ENCODE measurements around the gene KCNA4. TPM values are rescaled to one million over a fixed set of nuclear protein-coding genes. Genes with fewer than 3 reads are reported as not detected.

KCNA4 gene
- total and polyA plus RNA-seq, 7 donors, result not detected

GRCh38 chr11:30025396-30026139 lies 8.7 kb upstream of the KCNA4 start:
- ATAC-seq, result no peak
- no peak for TF ChIP-seq CTCF (IDR thresholded peaks at IDR 0.05)
- Histone ChIP-seq H3K4me3 (no peak overlapping the region), H3K27ac (no peak overlapping the region), H3K9me3 (no peaks in the 10 kb centered on the region), H3K4me1 (no peaks in the 10 kb centered on the region), H3K27me3 (ENCODE audit: insufficient read depth in 3 of 3, low read length in 2 of 3) (peaks cover 0 to 4% (median 2%) of the 10 kb centered on the region in 3 donors), H3K36me3 (ENCODE audit: insufficient read depth in 1 of 2, low read depth in 1 of 2) (no peaks in the 10 kb centered on the region)
- intact Hi-C loops (cut with DNase I), result no loop called here
- WGBS, 3 donors, result 13 to 14% (median 14%) methylated on average over 6 of the region's 6 CpGs
- no peak for DNase-seq

- 31 to 36% (median 34%) methylated on average over 2 of the region's 2 CpGs for whole genome bisulfite sequencing, 3 donors
Observed at GRCh38 chr11:30023074-30023473, 6.2 kb upstream of the KCNA4 start.

GRCh38 chr11:30019481-30019880 lies 2.7 kb upstream of the KCNA4 start:
- no peak for TF ChIP-seq CTCF (IDR thresholded peaks at IDR 0.05)
- DNase-seq (no peak), ATAC-seq (no peak)
- no peak overlapping the region for H3K27ac ChIP-seq
- no peaks in the 10 kb centered on the region for H3K4me1 ChIP-seq
- H3K27me3 ChIP-seq (ENCODE audit: insufficient read depth in 3 of 3, low read length in 2 of 3), result peaks cover 0 to 36% (median 22%) of the 10 kb centered on the region in 3 donors
- H3K9me3 ChIP-seq, result no peaks in the 10 kb centered on the region
- intact Hi-C loops (cut with DNase I), result no loop called here
- no peaks in the 10 kb centered on the region for H3K36me3 ChIP-seq (ENCODE audit: insufficient read depth in 1 of 2, low read depth in 1 of 2)
- 41 to 46% (median 44%) methylated on average over 3 of the region's 3 CpGs for WGBS, 3 donors
- no peak overlapping the region for H3K4me3 ChIP-seq

More at GRCh38 chr11:30023074-30023473, 6.2 kb upstream of the KCNA4 start:
- H3K4me3 ChIP-seq, result no peak overlapping the region
- TF ChIP-seq CTCF (IDR thresholded peaks at IDR 0.05), result no peak
- no peaks in the 10 kb centered on the region for H3K4me1 ChIP-seq
- intact Hi-C loops (cut with DNase I), result no loop called here
- no peak overlapping the region for H3K27ac ChIP-seq
- H3K9me3 ChIP-seq, result no peaks in the 10 kb centered on the region
- peaks cover 0 to 9% (median 2%) of the 10 kb centered on the region in 3 donors for H3K27me3 ChIP-seq (ENCODE audit: insufficient read depth in 3 of 3, low read length in 2 of 3)
- no peak for DNase-seq
- H3K36me3 ChIP-seq (ENCODE audit: insufficient read depth in 1 of 2, low read depth in 1 of 2), result no peaks in the 10 kb centered on the region
- no peak for ATAC-seq

- intact Hi-C loops (cut with DNase I), result no loop called here
- no peaks in the 10 kb centered on the region for H3K36me3 ChIP-seq (ENCODE audit: insufficient read depth in 1 of 2, low read depth in 1 of 2)
- H3K27ac ChIP-seq, result no peak overlapping the region
- no peak for TF ChIP-seq CTCF (IDR thresholded peaks at IDR 0.05)
- H3K4me1 ChIP-seq, result no peaks in the 10 kb centered on the region
- no peak overlapping the region for H3K4me3 ChIP-seq
- WGBS, 3 donors, result 6 to 13% (median 8%) methylated on average over 21 of the region's 21 CpGs
- H3K27me3 ChIP-seq (ENCODE audit: insufficient read depth in 3 of 3, low read length in 2 of 3), result peaks cover 0 to 41% (median 24%) of the 10 kb centered on the region in 3 donors
- no peaks in the 10 kb centered on the region for H3K9me3 ChIP-seq
- ATAC-seq, result no peak
- DNase-seq, result no peak
Observed at GRCh38 chr11:30018495-30018894, 1.7 kb upstream of the KCNA4 start.
